ENCODE measurements around the gene ZC3H18.

Gene ZC3H18

GRCh38 chr16:88638323-88639230 lies 68.4 kb downstream of the ZC3H18 start, which contains the start of gene IL17C:
Gene IL17C (plus strand): TSS chr16:88638572. CDS start chr16:88638642, 70 bp downstream.
- Histone ChIP-seq H2BK15ac (ENCODE audit: low read length) (peak within 1 kb of the TSS; percentile 67), H3K27ac (replicated peaks; ENCODE audit: low read length) (no peak within 1 kb of the TSS), H3K4ac (ENCODE audit: low read length) (no peak within 1 kb of the TSS), H3K4me1 (ENCODE audit: control insufficient read depth in 2 of 2, insufficient read depth in 1 of 2, low read depth in 1 of 2, low read length in 2 of 2) (peaks cover 0 to 10% of the 10 kb centered on the region in 2 donors), H3K9me3 (replicated peaks in 1 of 2; ENCODE audit: control insufficient read depth in 2 of 2, insufficient read depth in 1 of 2, low read depth in 1 of 2, low read length in 2 of 2) (peaks cover 0 to 1% of the 10 kb centered on the region in 2 donors), H3K18ac (ENCODE audit: low read length) (peak within 1 kb of the TSS; percentile 91), H2AK5ac (ENCODE audit: low read depth, low read length) (peak within 1 kb of the TSS; percentile 93), H3K23ac (ENCODE audit: low read depth, low read length, poor library complexity) (peak within 1 kb of the TSS; percentile 100), H2BK5ac (ENCODE audit: low read length) (peak within 1 kb of the TSS; percentile 24), H2BK12ac (ENCODE audit: low read length) (peak within 1 kb of the TSS; percentile 88), H3K79me1 (ENCODE audit: low read depth, low read length) (peaks cover 4% of the 10 kb centered on the region), H3K4me2 (ENCODE audit: insufficient read depth, low read length, poor library complexity, severe bottlenecking) (no peak within 1 kb of the TSS), H4K91ac (ENCODE audit: low read depth, low read length, poor library complexity) (no peak within 1 kb of the TSS), H3K9ac (ENCODE audit: low read depth, low read length, poor library complexity) (peak within 1 kb of the TSS; percentile 21), H3K4me3 (ENCODE audit: low read length in 2 of 2) (peak within 1 kb of the TSS in 1 of 2 donors; percentile 23), H3K14ac (ENCODE audit: low read length) (peak within 1 kb of the TSS; percentile 56), H2AFZ (ENCODE audit: low read length) (no peak within 1 kb of the TSS), H3K27me3 (ENCODE audit: control insufficient read depth in 3 of 3, insufficient read depth in 3 of 3, low read depth in 1 of 3, low read length in 3 of 3) (peaks cover 0 to 50% (median 4%) of the 10 kb centered on the region in 3 experiments), H3K36me3 (replicated peaks in 1 of 2; ENCODE audit: control insufficient read depth in 2 of 2, insufficient read depth in 2 of 2, low read length in 2 of 2) (peaks cover 0 to 6% of the 10 kb centered on the region in 2 donors), H4K8ac (ENCODE audit: low read depth, low read length) (no peak within 1 kb of the TSS), H2BK120ac (ENCODE audit: low read depth, low read length) (no peak within 1 kb of the TSS)
- no CpG with 5 or more reads among the region's 27 CpGs for WGBS, 2 donors (ENCODE audit: extremely low coverage in 2 of 2, insufficient read length in 2 of 2, insufficient replicate concordance in 1 of 2)
- DNase-seq (ENCODE audit: low spot score), result no peak

- Histone ChIP-seq H2BK120ac (ENCODE audit: low read depth, low read length) (no peak overlapping the region), H2BK15ac (ENCODE audit: low read length) (peak overlapping the region; percentile 67), H3K18ac (ENCODE audit: low read length) (peak overlapping the region; percentile 91), H3K4me3 (ENCODE audit: low read length in 2 of 2) (peak overlapping the region in 1 of 2 donors; percentile 61), H3K4me2 (ENCODE audit: insufficient read depth, low read length, poor library complexity, severe bottlenecking) (no peak overlapping the region), H3K14ac (ENCODE audit: low read length) (peak overlapping the region; percentile 17), H3K36me3 (replicated peaks in 1 of 2; ENCODE audit: control insufficient read depth in 2 of 2, insufficient read depth in 2 of 2, low read length in 2 of 2) (peaks cover 0 to 4% of the 10 kb centered on the region in 2 donors), H3K4ac (ENCODE audit: low read length) (no peak overlapping the region), H2AFZ (ENCODE audit: low read length) (no peak overlapping the region), H4K91ac (ENCODE audit: low read depth, low read length, poor library complexity) (no peak overlapping the region), H3K9ac (ENCODE audit: low read depth, low read length, poor library complexity) (no peak overlapping the region), H3K79me1 (ENCODE audit: low read depth, low read length) (peaks cover 2% of the 10 kb centered on the region), H3K27me3 (ENCODE audit: control insufficient read depth in 3 of 3, insufficient read depth in 3 of 3, low read depth in 1 of 3, low read length in 3 of 3) (peaks cover 0 to 43% (median 4%) of the 10 kb centered on the region in 3 experiments), H3K27ac (replicated peaks; ENCODE audit: low read length) (no peak overlapping the region), H4K8ac (ENCODE audit: low read depth, low read length) (no peak overlapping the region), H3K23ac (ENCODE audit: low read depth, low read length, poor library complexity) (peak overlapping the region; percentile 100), H3K9me3 (replicated peaks in 1 of 2; ENCODE audit: control insufficient read depth in 2 of 2, insufficient read depth in 1 of 2, low read depth in 1 of 2, low read length in 2 of 2) (peaks cover 0 to 1% of the 10 kb centered on the region in 2 donors), H2BK5ac (ENCODE audit: low read length) (peak overlapping the region; percentile 24), H2BK12ac (ENCODE audit: low read length) (peak overlapping the region; percentile 88), H3K4me1 (ENCODE audit: control insufficient read depth in 2 of 2, insufficient read depth in 1 of 2, low read depth in 1 of 2, low read length in 2 of 2) (peaks cover 0 to 4% of the 10 kb centered on the region in 2 donors), H2AK5ac (ENCODE audit: low read depth, low read length) (peak overlapping the region; percentile 93)
- no CpG with 5 or more reads among the region's 45 CpGs for WGBS, 2 donors (ENCODE audit: extremely low coverage in 2 of 2, insufficient read length in 2 of 2, insufficient replicate concordance in 1 of 2)
- DNase-seq (ENCODE audit: low spot score), result no peak
Observed at GRCh38 chr16:88639231-88640038, 69.2 kb downstream of the ZC3H18 start.

GRCh38 chr16:88640039-88640495 lies 69.9 kb downstream of the ZC3H18 start:
- no peak overlapping the region for H3K4me2 ChIP-seq (ENCODE audit: insufficient read depth, low read length, poor library complexity, severe bottlenecking)
- no peak overlapping the region for H2BK5ac ChIP-seq (ENCODE audit: low read length)
- H3K14ac ChIP-seq (ENCODE audit: low read length), result peak overlapping the region; percentile 1
- peak overlapping the region; percentile 93 for H2AK5ac ChIP-seq (ENCODE audit: low read depth, low read length)
- H3K23ac ChIP-seq (ENCODE audit: low read depth, low read length, poor library complexity), result peak overlapping the region; percentile 100
- no peak for DNase-seq (ENCODE audit: low spot score)
- H2BK15ac ChIP-seq (ENCODE audit: low read length), result peak overlapping the region; percentile 62
- H3K4me3 ChIP-seq (ENCODE audit: low read length in 2 of 2), result no peak overlapping the region
- H2BK12ac ChIP-seq (ENCODE audit: low read length), result no peak overlapping the region
- no peak overlapping the region for H3K4ac ChIP-seq (ENCODE audit: low read length)
- no peak overlapping the region for H3K27ac ChIP-seq (replicated peaks; ENCODE audit: low read length)
- no peak overlapping the region for H4K8ac ChIP-seq (ENCODE audit: low read depth, low read length)
- H3K4me1 ChIP-seq (ENCODE audit: control insufficient read depth in 2 of 2, insufficient read depth in 1 of 2, low read depth in 1 of 2, low read length in 2 of 2), result peaks cover 3% of the 10 kb centered on the region in 2 donors
- peaks cover 0 to 1% of the 10 kb centered on the region in 2 donors for H3K9me3 ChIP-seq (replicated peaks in 1 of 2; ENCODE audit: control insufficient read depth in 2 of 2, insufficient read depth in 1 of 2, low read depth in 1 of 2, low read length in 2 of 2)
- peaks cover 0 to 38% (median 4%) of the 10 kb centered on the region in 3 experiments for H3K27me3 ChIP-seq (ENCODE audit: control insufficient read depth in 3 of 3, insufficient read depth in 3 of 3, low read depth in 1 of 3, low read length in 3 of 3)
- no peak overlapping the region for H4K91ac ChIP-seq (ENCODE audit: low read depth, low read length, poor library complexity)
- WGBS, 2 donors (ENCODE audit: extremely low coverage in 2 of 2, insufficient read length in 2 of 2, insufficient replicate concordance in 1 of 2), result no CpG with 5 or more reads among the region's 13 CpGs
- H3K79me1 ChIP-seq (ENCODE audit: low read depth, low read length), result peaks cover 2% of the 10 kb centered on the region
- H2AFZ ChIP-seq (ENCODE audit: low read length), result no peak overlapping the region
- H2BK120ac ChIP-seq (ENCODE audit: low read depth, low read length), result no peak overlapping the region
- no peak overlapping the region for H3K9ac ChIP-seq (ENCODE audit: low read depth, low read length, poor library complexity)
- H3K36me3 ChIP-seq (replicated peaks in 1 of 2; ENCODE audit: control insufficient read depth in 2 of 2, insufficient read depth in 2 of 2, low read length in 2 of 2), result peaks cover 0 to 2% of the 10 kb centered on the region in 2 donors
- peak overlapping the region; percentile 45 for H3K18ac ChIP-seq (ENCODE audit: low read length)

Data from neuronal stem cell (in vitro differentiated cells).